PC-9 (cell line): ENCODE data around the gene PCDH9.

Experiments used
- EZH2 ChIP-seq: fragments of 200-600 bp; sonication (generic); IDR thresholded peaks from 2 replicates; pipeline ENCODE4 v1.8.0; 2017; ENCODE audit warnings: antibody characterized with exemption, low read depth
- TF ChIP-seq, protein P1 (sequence below): fragments of 200-600 bp; sonication (generic); conservative IDR thresholded peaks from 2 replicates; pipeline ENCODE4 v1.6.1; 2017; ENCODE audit warnings: mixed run types, antibody characterized with exemption, mild to moderate bottlenecking, moderate library complexity

DNA sequence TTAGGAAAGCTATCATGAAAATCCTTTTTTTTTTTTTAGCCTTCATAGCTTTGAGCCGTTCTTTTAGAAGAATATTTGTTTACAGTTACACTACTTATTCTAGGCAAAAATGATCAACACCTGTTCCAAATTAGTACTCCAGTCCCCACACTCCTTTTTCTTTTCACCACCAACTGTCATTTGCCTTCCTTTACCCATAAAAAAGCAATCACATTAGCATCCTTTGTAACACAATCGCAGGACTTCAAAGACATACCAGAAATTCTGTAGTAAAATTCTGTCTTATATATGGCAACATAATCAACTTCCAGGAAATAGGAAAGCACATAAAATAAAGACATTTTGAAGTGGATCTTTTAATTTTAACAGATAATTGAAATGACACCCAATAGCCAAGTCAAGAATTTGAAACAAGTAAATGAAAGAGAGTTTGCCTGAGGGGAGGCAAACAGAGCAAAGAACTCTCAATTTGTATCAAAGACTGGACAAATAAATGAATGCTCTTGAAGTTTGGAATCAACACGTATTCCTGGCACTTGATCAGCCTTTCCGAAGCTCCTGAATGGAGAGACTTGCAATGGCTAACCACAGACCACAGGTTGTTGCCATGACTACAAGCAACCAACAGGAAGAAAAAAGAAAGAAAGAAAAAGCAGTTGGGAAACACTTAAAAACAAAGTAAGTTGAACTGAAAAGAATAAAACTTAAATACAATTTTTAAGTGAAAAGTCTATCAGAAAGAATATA lies 206.8 kb downstream of the PCDH9 start:
- TF ChIP-seq, protein P1, sequence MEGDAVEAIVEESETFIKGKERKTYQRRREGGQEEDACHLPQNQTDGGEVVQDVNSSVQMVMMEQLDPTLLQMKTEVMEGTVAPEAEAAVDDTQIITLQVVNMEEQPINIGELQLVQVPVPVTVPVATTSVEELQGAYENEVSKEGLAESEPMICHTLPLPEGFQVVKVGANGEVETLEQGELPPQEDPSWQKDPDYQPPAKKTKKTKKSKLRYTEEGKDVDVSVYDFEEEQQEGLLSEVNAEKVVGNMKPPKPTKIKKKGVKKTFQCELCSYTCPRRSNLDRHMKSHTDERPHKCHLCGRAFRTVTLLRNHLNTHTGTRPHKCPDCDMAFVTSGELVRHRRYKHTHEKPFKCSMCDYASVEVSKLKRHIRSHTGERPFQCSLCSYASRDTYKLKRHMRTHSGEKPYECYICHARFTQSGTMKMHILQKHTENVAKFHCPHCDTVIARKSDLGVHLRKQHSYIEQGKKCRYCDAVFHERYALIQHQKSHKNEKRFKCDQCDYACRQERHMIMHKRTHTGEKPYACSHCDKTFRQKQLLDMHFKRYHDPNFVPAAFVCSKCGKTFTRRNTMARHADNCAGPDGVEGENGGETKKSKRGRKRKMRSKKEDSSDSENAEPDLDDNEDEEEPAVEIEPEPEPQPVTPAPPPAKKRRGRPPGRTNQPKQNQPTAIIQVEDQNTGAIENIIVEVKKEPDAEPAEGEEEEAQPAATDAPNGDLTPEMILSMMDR = no peak
- no peak for TF ChIP-seq EZH2
